Hepatocyte (in vitro differentiated cells): ENCODE results near the gene NKX1-1.
"Not testable (repeated sequence)": the region's sequence is repeated elsewhere in the genome, so short reads cannot be mapped to it uniquely, and the experiment has no call there.

Experiments used
- EZH2 ChIP-seq: fragments of 200-600 bp; sonication (generic); IDR thresholded peaks from 2 replicates; pipeline ENCODE4 v1.6.1; 2016; ENCODE audit warnings: antibody characterized with exemption, mild to moderate bottlenecking, borderline replicate concordance
- EZH2phosphoT487 ChIP-seq: fragments of 200-600 bp; sonication (generic); IDR thresholded peaks from one replicate; pipeline ENCODE4 v1.6.1; 2018; ENCODE audit warnings: antibody characterized with exemption, mild to moderate bottlenecking, low read depth, moderate library complexity; ENCODE audit not compliant: unreplicated experiment, severe bottlenecking
- TF ChIP-seq, protein P1 (sequence below): fragments of 200-600 bp; sonication (generic); IDR thresholded peaks from 2 replicates; pipeline ENCODE4 v1.5.1; 2016; ENCODE audit warnings: antibody characterized with exemption, mild to moderate bottlenecking; ENCODE audit not compliant: poor library complexity

DNA sequence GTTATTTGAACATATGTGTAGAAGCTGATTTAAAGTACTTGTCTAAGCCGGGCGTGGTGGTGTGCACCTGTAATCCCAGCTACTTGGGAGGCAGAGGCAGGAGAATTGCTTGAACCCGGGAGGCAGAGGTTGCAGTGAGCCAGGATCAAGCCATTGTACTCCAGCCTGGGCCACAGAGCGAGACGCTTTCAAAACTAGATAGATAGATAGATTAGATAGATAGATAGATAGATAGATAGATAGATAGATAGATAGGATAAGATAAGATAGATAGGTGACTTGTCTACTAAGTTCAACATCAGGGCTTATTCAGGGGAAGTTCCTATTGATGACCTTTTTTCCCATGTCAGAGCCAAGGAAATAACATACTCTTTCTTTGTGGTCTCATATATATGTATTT, 12.9 kb downstream of the NKX1-1 start:
- TF ChIP-seq, protein P1, sequence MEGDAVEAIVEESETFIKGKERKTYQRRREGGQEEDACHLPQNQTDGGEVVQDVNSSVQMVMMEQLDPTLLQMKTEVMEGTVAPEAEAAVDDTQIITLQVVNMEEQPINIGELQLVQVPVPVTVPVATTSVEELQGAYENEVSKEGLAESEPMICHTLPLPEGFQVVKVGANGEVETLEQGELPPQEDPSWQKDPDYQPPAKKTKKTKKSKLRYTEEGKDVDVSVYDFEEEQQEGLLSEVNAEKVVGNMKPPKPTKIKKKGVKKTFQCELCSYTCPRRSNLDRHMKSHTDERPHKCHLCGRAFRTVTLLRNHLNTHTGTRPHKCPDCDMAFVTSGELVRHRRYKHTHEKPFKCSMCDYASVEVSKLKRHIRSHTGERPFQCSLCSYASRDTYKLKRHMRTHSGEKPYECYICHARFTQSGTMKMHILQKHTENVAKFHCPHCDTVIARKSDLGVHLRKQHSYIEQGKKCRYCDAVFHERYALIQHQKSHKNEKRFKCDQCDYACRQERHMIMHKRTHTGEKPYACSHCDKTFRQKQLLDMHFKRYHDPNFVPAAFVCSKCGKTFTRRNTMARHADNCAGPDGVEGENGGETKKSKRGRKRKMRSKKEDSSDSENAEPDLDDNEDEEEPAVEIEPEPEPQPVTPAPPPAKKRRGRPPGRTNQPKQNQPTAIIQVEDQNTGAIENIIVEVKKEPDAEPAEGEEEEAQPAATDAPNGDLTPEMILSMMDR, result not testable (repeated sequence)
- TF ChIP-seq EZH2phosphoT487, EZH2: not testable (repeated sequence)
